HG03342 (cell line): ENCODE data around the gene KANK2.
"Not testable (repeated sequence)": the region's sequence is repeated elsewhere in the genome, so short reads cannot be mapped to it uniquely, and the experiment has no call there.

Source experiments
- ATAC-seq: cut with Tn5 transposase; IDR thresholded peaks from one replicate; pipeline ENCODE4 v1.9.1; 2021; ENCODE audit warnings: mild to moderate bottlenecking, moderate library complexity; ENCODE audit not compliant: unreplicated experiment

The KANK2 gene

DNA sequence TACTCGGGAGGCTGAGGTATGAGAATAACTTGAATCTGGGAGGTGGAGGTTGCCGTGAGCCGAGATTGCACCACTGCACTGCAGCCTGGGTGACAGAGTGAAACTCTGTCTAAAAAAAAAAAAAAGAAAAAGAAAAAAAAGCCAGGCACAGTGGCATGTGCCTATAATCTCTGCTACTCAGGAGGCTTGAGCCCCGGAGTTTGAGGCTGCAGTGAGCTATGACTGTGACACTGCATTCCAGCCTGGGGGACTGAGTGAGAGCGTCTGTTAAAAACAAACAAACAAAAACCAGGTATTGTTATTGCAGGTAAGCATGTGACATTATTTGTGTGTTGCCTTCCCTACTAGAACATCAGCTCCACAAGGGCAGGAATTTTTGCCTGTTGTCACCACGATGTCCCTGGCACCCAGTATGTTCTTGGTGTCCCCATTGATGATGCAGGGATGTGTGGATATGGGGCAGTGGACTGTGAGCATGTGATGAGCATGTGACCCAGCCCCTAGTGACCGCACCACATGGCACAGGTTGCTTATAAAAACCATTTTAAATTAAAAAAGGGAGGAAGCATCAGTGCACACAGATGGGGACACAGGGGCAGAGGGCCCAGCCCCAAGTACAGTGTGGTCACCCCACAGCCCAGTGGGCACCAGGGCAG lies 1.6 kb upstream of the KANK2 start:
- ATAC-seq: no peak

DNA sequence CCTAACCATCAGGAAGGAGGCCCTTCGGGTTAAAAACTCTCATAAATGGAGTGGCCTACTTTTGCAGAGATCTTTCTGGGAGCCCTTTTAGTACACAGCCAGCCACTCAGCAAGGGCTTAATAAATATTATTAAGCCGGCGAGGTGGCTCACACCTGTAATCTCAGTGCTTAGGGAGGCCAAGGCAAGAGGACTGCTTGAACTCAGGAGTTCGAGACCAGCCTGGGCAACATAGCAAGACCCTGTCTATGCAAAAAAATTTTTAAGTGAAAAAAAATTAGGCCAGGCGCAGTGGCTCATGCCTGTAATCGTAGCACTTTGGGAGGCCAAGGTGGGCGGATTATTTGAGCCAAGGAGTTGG lies 810 bp upstream of the KANK2 start:
- no peak for ATAC-seq

GRCh38 chr19:11196406-11197287 lies 698 bp downstream of the KANK2 start:
- no peak for ATAC-seq

- no peak for ATAC-seq
Measured at GRCh38 chr19:11195681-11196080, 1.7 kb downstream of the KANK2 start.

DNA sequence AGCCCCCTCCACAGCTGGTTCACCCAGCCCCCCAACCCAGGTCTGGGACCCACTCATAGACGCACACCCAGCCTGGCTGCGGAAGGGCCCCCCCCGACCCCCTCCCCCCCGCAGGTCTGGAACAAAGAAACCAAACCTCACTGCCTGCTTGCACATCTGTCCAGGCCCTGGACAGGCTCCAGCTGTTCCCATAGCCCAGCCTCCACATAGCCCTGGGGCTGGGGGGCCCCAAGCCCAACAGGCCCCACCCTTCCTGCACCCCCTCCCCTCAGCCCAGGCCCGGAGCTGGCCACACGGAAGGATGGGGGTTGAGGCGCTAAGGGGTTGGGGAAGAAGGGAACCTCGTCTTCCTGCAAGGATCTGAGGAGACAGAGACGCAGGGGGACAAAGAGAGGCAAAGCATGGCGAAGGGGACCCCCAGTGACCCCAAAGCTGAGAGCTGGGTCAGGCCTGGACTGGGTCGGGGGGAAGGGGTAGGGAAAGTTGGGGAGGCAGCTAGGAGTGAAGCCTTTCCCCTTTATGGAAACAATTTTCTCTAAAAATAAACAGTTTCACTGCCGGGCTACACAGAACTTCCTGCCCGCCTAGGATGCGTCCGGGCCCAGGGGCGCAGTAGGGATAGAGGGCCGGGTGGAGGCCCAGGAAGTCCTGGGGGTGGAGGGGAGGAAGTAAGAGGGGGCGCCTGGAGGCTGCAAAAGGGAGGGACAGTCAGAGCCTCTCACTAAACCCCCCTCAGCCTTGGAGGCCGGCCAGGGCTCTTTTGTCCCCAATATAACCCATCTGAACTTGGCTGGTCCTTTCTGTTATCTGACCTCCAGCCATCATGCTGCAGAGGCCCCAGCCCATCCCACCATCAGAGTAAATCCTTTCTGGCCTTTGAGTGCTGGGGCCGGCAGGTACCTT lies 2.4 kb downstream of the KANK2 start:
- ATAC-seq: no peak

DNA sequence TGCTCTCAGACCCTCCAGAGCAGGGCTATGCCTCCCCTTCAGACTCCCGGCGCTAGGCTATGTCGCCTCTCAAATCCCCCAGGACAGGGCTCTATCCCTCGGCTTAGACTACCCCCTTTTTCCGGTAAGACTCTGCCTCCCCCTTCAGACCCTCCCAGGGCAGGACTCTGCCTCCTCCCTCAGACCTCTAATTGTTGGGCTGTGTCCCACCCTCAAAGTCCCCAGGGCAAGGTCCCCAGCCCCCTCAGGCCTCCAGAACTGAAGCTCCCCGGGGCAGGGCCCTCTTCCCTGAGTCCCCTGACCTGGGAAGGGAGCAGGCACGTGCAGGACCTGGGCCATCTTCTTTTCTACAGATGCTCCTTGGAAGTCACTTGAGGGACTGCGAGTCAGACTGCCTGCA lies 3.2 kb downstream of the KANK2 start:
- no peak for ATAC-seq

GRCh38 chr19:11192957-11193939 lies 4.1 kb downstream of the KANK2 start:
- no peak for ATAC-seq

GRCh38 chr19:11191934-11192333 lies 5.4 kb downstream of the KANK2 start:
- no peak for ATAC-seq

DNA sequence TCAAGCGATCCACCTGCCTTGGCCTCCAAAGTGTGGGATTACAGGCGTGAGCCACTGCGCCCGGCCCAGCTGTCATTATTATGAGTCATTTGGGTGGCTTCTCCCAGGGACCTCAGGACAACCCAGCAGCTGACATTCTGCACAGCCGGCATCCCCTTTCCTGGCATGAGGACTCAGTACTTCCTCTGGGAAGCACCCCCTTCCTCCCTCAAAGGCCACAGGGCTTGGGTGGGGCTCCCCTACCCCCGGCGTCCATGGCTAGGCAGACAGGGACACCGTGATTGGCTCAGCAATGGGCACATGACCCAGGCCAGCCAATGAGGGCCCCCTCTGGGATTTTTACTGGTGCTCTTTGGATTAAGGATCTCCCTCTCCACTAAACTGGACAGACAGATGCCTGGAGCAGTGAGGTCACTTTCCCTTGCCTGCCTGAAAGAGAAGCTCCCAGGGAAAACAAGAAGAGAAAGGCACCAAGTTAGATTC lies 6.0 kb downstream of the KANK2 start:
- ATAC-seq: no peak

DNA sequence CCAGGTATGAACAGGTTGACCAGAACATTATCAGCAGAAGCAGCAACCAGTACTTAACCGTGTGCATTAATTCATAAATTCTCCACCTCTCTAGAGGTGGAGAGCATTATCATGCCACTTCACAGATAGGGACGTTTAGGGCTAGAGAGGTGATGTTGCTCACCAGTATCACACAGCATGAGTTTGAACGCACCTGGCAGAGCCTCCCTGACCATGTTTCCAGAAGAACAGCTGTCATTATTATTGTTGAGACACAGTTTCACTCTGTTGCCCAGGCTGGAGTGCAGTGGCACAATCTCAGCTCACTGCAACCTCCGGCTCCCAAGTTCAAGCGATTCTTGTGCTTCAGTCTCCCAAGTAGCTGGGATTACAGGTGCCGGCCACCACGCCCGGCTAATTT lies 6.8 kb downstream of the KANK2 start:
- no peak for ATAC-seq

- ATAC-seq: no peak
Measured at GRCh38 chr19:11187441-11187840, 9.9 kb downstream of the KANK2 start.

DNA sequence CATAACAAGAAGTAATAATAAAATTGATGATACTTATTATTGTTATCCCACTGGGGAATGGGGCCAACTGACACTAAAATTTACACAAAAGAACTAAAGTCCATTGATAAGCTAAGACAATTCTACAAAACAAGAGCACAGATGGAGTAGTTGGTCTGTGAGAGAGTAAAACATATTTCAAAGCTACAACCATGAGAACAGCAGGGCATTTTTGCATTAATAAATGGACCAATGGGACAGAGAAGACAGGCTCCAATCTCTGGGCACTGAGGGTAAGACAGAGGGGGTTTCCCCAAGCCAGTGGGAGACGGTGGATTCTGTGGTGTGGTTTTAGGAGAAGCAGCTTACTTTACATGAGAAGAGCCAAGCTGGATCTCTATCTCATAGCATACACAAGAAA lies 14.4 kb downstream of the KANK2 start:
- ATAC-seq: no peak

- no peak for ATAC-seq
Measured at GRCh38 chr19:11181488-11181887, 15.9 kb downstream of the KANK2 start.

DNA sequence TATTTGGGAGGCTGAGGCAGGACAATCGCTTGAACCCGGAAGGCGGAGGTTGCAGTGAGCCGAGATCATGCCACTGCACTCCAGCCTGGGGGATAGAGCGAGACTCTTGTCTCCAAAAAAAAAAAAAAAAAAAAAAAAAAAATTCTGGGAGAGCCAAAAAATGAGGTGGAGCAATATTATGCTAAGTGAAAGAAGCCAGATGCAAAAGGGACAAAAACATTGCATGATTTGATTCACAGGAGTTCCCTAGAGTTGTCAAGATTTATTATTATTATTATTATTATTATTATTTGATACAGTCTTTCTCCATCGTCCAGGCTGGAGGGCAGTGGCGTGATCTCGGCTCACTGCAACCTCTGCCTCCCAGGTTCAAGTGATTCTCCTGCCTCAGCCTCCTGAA lies 16.4 kb downstream of the KANK2 start:
- not testable (repeated sequence) for ATAC-seq

GRCh38 chr19:11180346-11180745 lies 17.0 kb downstream of the KANK2 start:
- no peak for ATAC-seq

DNA sequence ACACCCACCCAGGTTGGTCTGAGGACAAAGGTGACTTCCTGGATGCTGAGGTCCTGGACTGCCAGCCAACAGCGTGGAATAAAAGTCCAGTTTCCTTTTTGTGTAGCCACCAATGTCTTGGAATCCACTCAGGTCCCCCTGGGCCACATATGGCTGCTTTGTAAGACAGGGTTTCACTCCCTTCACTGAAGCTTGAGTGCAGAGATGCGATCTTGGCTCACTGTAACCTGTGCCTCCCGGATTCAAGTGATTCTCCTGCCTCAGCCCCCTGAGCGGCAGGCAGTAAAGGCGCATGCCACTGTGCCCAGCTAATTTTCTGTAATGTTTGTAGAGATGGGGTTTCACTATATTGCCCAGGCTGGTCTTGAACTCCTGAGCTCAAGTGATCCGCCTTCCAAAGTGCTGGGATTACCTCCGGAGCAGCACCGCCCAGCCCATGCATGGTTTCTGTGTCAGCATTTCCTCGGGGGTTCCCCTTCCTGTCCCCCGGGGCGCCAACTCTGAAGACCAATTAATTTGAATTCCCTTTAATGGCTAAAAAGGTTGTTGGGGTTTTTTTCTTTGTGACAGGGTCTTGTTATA lies 17.5 kb downstream of the KANK2 start:
- no peak for ATAC-seq

DNA sequence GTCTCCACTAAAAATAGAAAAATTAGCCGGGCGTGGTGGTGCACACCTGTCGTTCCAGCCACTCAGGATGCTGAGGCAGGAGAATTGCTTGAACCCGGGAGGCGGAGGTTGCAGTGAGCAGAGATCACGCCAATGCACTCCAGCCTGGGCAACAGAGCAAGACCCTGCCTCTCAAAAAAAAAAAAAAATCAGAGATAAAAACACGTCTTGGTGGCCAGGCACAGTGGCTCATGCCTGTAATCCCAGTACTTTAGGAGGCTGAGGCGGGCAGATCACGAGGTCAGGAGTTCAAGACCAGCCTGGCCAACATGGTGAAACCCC lies 18.2 kb downstream of the KANK2 start:
- not testable (repeated sequence) for ATAC-seq

- ATAC-seq: no peak
Measured at GRCh38 chr19:11177592-11177991, 19.8 kb downstream of the KANK2 start.

- no peak for ATAC-seq
Measured at GRCh38 chr19:11176466-11177193, 20.7 kb downstream of the KANK2 start.
